Pancreas (tissue), 10 donors: ENCODE measurements around the gene BTBD9. TPM values are rescaled to one million over a fixed set of nuclear protein-coding genes. Genes with fewer than 3 reads are reported as not detected.

ENCODE experiments used
- ATAC-seq, 4 donors: fragments of 200-7000 bp; cut with Tn5 transposase; one replicate each; pipeline versions ENCODE4 v1.8.0 to v1.9.1; 2020; ENCODE audit warnings: mild to moderate bottlenecking in 4 of 4, moderate library complexity in 4 of 4
- DNase-seq, 6 donors: peaks; one replicate each; pipeline ENCODE4 v3.0.0-alpha.2; 2020
- FAIRE-seq: peaks from 2 replicates; lab custom pipeline; 2012; peaks lifted over from hg19 to GRCh38; lab: Jason Lieb, UNC
- H3K27ac ChIP-seq, 4 donors: fragments of 200-600 bp; sonication (generic); 1 replicate in 3 of 4; 2 replicates in 1 of 4; pipeline versions ENCODE4 v1.5.0 to v1.8.0; 2020
- H3K27me3 ChIP-seq, 4 donors: fragments of 200-600 bp; one replicate each; pipeline ENCODE4 v1.8.0; 2021
- H3K36me3 ChIP-seq, 3 donors: fragments of 200-600 bp; sonication (generic) in 1 of 3; one replicate each; pipeline versions ENCODE4 v1.5.0 to v1.8.0; 2020 to 2021
- H3K4me1 ChIP-seq, 3 donors: fragments of 200-600 bp; one replicate each; pipeline ENCODE4 v1.8.0; 2021
- H3K4me3 ChIP-seq, 4 donors: fragments of 200-600 bp; sonication (generic) in 2 of 4; one replicate each; pipeline versions ENCODE4 v1.5.0 to v1.8.0; 2020 to 2021
- H3K9me3 ChIP-seq, 4 donors: fragments of 200-600 bp; one replicate each; pipeline ENCODE4 v1.8.0; 2021
- WGBS, 2 donors: extraction: QIAGEN DNeasy Blood & Tissue Kit; methylation state at CpG; one replicate each; pipeline ENCODE4 v1.1.7; 2013; 5-methylcytosine and 5-hydroxymethylcytosine counted together
- intact Hi-C, 3 donors: fragments of 100-400 bp; cut with DNase I; formaldehyde crosslinking; loops; one replicate each; pipeline versions ENCODE4 v1.11.1 to v1.14.2; 2022
- polyA plus RNA-seq, 2 donors: library from polyadenylated mRNA; stranded (reverse); fragments of 200-250 nt; gene quantifications; one replicate each; pipeline ENCODE4 v1.2.3, GENCODE V29; 2013
- total RNA-seq, 6 donors: library from RNA; stranded (reverse); fragmentation: NEBNext Ultra II Directional in 4 of 6; extraction: Animal tissue kit (Norgen Biotek cat#: 25700) in 4 of 6; gene quantifications; one replicate each; pipeline versions ENCODE4 v1.2.1 to v1.2.4, GENCODE V29; 2021 to 2023
- TF ChIP-seq, protein P1 (sequence below), 4 donors: fragments of 200-600 bp; sonication (generic) in 3 of 4; IDR thresholded peaks; one replicate each; pipeline versions ENCODE4 v1.5.0 to v1.8.0; 2021; ENCODE audit warnings: antibody characterized with exemption in 4 of 4
- donor health status: healthy with polysubstance abuse.
- donor health status: DM: no; HTN: no; CAD: no; lungs with moderate emphysema.
- donor health status: DM: no; HTN: no; CAD: no.
- donor health status: control.
- donor health status: control.
- donor health status: Bipolar disorder and iron deficiency.
- donor health status: DM: yes; HTN: yes; CAD: no.
- donor health status: DM: no; HTN: no; CAD: no.
- donor health status: DM: no; HTN: no; CAD: no.
- donor health status: DM: yes; HTN: yes; CAD: no.

The BTBD9 gene
- total and polyA plus RNA-seq, 8 donors = 2.2 to 11.0 (median 7.1) TPM

DNA sequence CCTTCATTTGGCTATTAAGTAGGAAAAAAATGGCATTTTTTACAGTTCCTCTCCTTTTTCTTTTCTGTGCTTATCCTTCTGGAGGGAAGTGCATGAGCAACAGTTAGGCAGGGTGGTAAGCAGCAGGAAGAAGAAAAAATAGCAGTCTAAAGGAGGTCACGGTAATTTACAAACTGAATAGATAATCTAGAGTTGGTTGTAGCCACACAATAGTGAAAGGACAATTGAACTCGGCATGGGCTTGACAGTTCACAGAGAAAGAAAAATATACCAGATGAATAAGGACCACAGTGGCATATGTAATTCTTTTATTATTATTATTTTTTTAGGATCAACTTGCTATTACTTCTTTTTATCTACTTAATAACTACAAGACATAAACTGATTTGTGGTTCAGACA is 358.6 kb downstream of the BTBD9 start:
- FAIRE-seq = no peak
- Histone ChIP-seq H3K4me1 (no peaks in the 10 kb centered on the region), H3K27me3 (no peaks in the 10 kb centered on the region), H3K36me3 (no peaks in the 10 kb centered on the region), H3K27ac (no peak overlapping the region), H3K4me3 (no peak overlapping the region), H3K9me3 (no peaks in the 10 kb centered on the region)
- WGBS, 2 donors = 56 to 75% methylated on average over 2 of the region's 2 CpGs
- ATAC-seq = no peak
- no peak for DNase-seq
- intact Hi-C loops = no loop called here
- TF ChIP-seq, protein P1, sequence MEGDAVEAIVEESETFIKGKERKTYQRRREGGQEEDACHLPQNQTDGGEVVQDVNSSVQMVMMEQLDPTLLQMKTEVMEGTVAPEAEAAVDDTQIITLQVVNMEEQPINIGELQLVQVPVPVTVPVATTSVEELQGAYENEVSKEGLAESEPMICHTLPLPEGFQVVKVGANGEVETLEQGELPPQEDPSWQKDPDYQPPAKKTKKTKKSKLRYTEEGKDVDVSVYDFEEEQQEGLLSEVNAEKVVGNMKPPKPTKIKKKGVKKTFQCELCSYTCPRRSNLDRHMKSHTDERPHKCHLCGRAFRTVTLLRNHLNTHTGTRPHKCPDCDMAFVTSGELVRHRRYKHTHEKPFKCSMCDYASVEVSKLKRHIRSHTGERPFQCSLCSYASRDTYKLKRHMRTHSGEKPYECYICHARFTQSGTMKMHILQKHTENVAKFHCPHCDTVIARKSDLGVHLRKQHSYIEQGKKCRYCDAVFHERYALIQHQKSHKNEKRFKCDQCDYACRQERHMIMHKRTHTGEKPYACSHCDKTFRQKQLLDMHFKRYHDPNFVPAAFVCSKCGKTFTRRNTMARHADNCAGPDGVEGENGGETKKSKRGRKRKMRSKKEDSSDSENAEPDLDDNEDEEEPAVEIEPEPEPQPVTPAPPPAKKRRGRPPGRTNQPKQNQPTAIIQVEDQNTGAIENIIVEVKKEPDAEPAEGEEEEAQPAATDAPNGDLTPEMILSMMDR (IDR thresholded peaks at IDR 0.05) = no peak

DNA sequence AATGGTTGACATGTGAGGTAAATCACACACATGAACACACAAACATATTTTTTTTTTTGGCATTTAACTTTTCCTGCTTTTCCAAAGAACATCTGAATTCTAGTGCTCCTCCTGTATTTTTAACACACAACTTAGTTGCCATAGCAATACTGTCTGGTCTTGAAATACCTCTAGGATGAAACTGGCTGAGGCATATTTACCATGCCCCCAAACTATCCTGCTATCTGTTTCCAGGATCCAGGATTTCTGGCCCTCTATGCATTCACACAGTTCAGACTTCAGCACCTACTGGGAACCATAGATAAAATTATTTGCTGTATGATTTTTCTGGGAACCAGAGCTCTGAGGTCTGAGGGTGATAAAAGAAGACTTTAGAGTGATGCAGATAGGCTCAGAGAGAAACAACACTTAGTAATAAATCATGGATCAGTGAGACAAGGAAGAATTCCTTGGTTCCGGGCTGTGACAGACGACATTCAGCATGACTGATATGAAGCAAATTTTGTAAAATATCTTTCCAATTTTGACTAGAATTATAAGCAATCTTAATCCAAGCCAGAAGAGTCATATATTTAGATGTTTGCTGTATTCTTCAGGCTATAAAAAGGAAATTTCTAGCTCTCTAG is 359.7 kb downstream of the BTBD9 start:
- no peaks in the 10 kb centered on the region for H3K4me1 ChIP-seq
- H3K27me3 ChIP-seq = no peaks in the 10 kb centered on the region
- 47 to 69% methylated on average over 2 of the region's 2 CpGs for WGBS, 2 donors
- TF ChIP-seq, protein P1 (IDR thresholded peaks at IDR 0.05) = no peak
- no peak for ATAC-seq
- no peak for DNase-seq
- H3K27ac ChIP-seq = no peak overlapping the region
- intact Hi-C loops = no loop called here
- FAIRE-seq = no peak
- no peaks in the 10 kb centered on the region for H3K9me3 ChIP-seq
- H3K4me3 ChIP-seq = no peak overlapping the region
- H3K36me3 ChIP-seq = no peaks in the 10 kb centered on the region

DNA sequence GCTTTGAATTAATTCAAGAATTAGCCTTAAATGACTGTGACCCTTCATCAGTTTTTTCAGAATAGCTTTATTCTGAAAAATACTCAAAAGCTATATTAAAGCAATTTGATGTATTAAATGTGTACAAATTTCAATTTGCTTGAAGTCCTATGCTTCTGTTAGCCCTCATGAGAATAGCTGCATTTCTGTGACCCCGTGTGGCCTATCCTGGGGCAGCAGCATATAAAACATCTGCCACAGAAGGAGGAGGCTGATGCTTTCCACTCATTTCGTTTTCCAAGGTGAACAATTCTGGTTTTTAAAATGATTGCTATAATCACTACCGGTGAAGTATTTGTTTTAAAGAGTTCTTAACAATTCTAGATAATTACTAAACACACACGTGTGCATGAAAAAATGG is 360.3 kb downstream of the BTBD9 start:
- WGBS, 2 donors = 59 to 66% methylated on average over 4 of the region's 4 CpGs
- DNase-seq (no peak), ATAC-seq (no peak), FAIRE-seq (no peak)
- no peaks in the 10 kb centered on the region for H3K4me1 ChIP-seq
- no peaks in the 10 kb centered on the region for H3K36me3 ChIP-seq
- intact Hi-C loops = no loop called here
- H3K9me3 ChIP-seq = no peaks in the 10 kb centered on the region
- H3K4me3 ChIP-seq = no peak overlapping the region
- no peak overlapping the region for H3K27ac ChIP-seq
- TF ChIP-seq, protein P1 (IDR thresholded peaks at IDR 0.05) = no peak
- H3K27me3 ChIP-seq = no peaks in the 10 kb centered on the region

DNA sequence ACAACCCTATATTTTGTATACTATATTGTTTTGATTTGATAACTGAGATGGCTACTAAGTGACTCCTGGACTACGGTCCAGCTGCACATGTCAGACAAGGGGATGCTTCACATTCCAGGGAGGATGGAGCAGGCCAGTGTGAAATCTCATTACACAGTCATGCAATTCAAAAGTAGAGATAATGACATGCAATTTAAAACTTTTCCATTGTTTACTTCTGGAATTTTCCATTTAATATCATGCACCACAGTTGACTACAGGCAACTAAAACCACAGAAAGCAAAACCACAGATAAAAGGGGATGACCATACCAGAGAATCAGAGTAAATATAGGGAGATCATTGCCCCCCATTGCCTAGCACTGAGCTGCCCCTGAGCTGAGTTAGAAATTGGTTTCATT is 366.4 kb downstream of the BTBD9 start:
- intact Hi-C loops = no loop called here
- 97 to 100% methylated on average over 1 of the region's 1 CpG for whole genome bisulfite sequencing, 2 donors
- Histone ChIP-seq H3K4me3 (no peak overlapping the region), H3K27me3 (no peaks in the 10 kb centered on the region), H3K9me3 (no peaks in the 10 kb centered on the region), H3K27ac (no peak overlapping the region), H3K4me1 (no peaks in the 10 kb centered on the region), H3K36me3 (no peaks in the 10 kb centered on the region)
- no peak for DNase-seq
- ATAC-seq = no peak
- TF ChIP-seq, protein P1 (IDR thresholded peaks at IDR 0.05) = no peak
- FAIRE-seq = no peak

DNA sequence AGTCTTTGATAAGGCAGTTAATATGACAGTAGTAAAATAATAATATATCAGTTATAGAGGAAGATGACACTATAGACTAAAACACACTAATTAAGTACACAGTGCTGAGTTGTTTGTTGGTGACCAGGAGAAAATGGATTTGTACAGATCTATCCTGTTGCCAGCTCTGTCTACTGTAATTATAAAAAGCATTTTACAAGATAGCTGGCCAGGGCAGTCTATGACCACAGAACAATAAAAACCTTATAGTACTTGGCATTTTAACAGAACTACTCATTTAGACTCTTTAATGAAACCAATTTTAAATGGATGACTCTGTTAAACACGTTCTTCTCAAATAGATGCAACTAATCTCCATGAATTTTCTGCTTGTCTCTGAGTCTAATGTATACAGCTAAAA is 367.5 kb downstream of the BTBD9 start:
- ATAC-seq (no peak), DNase-seq (no peak), FAIRE-seq (no peak)
- no peaks in the 10 kb centered on the region for H3K36me3 ChIP-seq
- intact Hi-C loops = no loop called here
- TF ChIP-seq, protein P1 (IDR thresholded peaks at IDR 0.05) = no peak
- H3K27me3 ChIP-seq = no peaks in the 10 kb centered on the region
- H3K4me3 ChIP-seq = no peak overlapping the region
- H3K27ac ChIP-seq = no peak overlapping the region
- no peaks in the 10 kb centered on the region for H3K9me3 ChIP-seq
- no peaks in the 10 kb centered on the region for H3K4me1 ChIP-seq
- 84 to 97% methylated on average over 1 of the region's 1 CpG for WGBS, 2 donors
